Ramos (cell line): ENCODE data around the gene IL22RA2.
"Not testable (repeated sequence)": the region's sequence is repeated elsewhere in the genome, so short reads cannot be mapped to it uniquely, and the experiment has no call there.

ENCODE experiments used
- in situ Hi-C: fragments of 300-500 bp; cut with MboI; formaldehyde crosslinking; loops from one replicate; pipeline ENCODE4 v1.14.3; 2022; ENCODE audit warnings: low sequenced_read_pairs; ENCODE audit not compliant: unreplicated experiment

The IL22RA2 gene

GRCh38 chr6:137134483-137134882 is 39.0 kb downstream of the IL22RA2 start:
- in situ Hi-C loops: no loop called here

- in situ Hi-C loops: no loop called here
Observed at GRCh38 chr6:137133122-137133521, 40.3 kb downstream of the IL22RA2 start.

- in situ Hi-C loops: no loop called here
Observed at GRCh38 chr6:137126875-137127485, 46.5 kb downstream of the IL22RA2 start.

- in situ Hi-C loops: no loop called here
Observed at GRCh38 chr6:137123078-137123477, 50.4 kb downstream of the IL22RA2 start.

GRCh38 chr6:137122612-137123011 is 50.8 kb downstream of the IL22RA2 start:
- in situ Hi-C loops: no loop called here

DNA sequence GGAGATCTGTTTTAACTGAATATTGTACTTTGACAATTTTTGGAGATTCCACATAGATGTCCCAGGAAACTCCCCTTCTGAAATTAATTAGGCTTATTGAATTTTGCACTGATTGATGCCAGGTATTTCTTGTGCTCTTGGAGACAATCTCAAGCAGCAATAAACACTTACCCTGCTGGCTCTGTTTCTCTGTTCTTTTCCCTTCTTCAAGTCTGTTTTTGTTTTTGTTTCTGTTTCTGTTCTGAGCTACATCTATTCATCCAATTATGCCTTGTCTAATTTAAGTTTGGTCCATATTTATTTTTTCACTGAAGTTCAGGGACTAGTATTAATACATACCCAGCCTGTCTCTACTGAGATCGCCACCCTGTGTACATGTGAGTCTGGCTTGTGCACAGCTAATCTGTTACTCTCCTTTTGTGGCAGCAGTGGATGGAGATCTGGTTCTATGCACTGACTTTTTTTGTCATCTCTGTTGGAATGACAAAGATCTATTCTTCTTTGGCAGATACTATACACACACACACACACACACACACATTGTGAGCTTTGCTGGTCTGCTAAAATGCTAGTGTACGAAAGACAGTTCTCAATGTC is 51.9 kb downstream of the IL22RA2 start:
- in situ Hi-C loops: no loop called here

GRCh38 chr6:137120748-137121147 is 52.7 kb downstream of the IL22RA2 start:
- in situ Hi-C loops: no loop called here

- in situ Hi-C loops: no loop called here
Observed at GRCh38 chr6:137119196-137120104, 54.0 kb downstream of the IL22RA2 start.

- in situ Hi-C loops: no loop called here
Observed at GRCh38 chr6:137117581-137117980, 55.9 kb downstream of the IL22RA2 start.

DNA sequence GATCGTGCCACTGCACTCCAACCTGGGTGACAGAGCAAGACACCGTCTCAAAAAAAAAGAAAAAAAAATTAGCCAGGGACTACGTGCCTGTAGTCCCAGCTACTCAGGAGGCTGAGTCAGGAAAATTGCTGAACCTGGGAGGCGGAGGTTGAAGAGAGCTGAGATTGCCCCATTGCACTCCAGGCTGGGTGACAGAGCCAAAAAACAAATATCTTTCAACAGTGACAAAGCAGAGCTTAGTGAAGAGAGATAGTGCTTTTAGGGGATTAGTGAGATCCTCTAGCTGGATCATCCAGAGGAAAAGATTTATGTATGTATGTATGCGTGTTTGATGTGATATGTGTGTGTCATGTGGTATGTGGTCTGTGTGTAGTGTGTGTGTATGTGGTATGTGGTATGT is 56.6 kb downstream of the IL22RA2 start:
- in situ Hi-C loops: no loop called here

GRCh38 chr6:137115658-137116057 is 57.8 kb downstream of the IL22RA2 start:
- in situ Hi-C loops: no loop called here

GRCh38 chr6:137112067-137112355 is 61.4 kb downstream of the IL22RA2 start:
- in situ Hi-C loops: no loop called here

DNA sequence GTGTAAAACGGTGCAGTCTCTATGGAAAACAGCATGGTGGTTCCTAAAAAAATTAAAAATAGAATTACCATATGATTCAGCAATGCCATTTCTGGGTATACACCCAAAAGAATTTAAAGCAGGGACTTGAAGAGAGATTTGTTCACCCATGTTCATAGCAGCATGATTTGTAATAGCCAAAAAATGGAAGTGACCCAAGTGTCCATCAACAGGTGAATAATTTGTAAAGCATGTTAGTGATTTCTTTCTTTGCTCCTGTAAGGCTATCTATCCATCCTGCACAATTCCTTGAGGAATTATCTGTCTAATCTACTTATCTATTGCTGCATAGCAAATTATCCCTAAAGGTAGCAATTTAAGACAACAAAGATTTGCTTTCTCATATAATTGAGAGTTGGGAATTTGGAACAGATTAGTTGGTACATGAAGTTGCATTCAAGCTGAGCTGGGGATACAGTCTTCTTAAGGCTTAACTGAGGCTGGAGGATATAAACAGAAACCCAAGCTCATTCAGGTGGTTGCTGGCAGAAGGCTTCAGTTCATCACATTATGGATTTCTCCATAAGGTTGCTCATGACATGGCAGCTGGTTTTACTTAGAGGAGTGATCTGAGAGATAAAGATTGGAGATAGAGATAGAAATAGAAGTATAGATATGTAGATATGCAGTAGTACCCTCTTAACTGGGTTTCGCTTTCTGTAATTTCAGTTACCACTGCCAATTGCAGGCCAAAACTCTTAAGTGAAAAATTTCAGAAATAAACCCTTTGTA is 62.0 kb downstream of the IL22RA2 start:
- in situ Hi-C loops: no loop called here

- in situ Hi-C loops: no loop called here
Observed at GRCh38 chr6:137107767-137108105, 65.7 kb downstream of the IL22RA2 start.

DNA sequence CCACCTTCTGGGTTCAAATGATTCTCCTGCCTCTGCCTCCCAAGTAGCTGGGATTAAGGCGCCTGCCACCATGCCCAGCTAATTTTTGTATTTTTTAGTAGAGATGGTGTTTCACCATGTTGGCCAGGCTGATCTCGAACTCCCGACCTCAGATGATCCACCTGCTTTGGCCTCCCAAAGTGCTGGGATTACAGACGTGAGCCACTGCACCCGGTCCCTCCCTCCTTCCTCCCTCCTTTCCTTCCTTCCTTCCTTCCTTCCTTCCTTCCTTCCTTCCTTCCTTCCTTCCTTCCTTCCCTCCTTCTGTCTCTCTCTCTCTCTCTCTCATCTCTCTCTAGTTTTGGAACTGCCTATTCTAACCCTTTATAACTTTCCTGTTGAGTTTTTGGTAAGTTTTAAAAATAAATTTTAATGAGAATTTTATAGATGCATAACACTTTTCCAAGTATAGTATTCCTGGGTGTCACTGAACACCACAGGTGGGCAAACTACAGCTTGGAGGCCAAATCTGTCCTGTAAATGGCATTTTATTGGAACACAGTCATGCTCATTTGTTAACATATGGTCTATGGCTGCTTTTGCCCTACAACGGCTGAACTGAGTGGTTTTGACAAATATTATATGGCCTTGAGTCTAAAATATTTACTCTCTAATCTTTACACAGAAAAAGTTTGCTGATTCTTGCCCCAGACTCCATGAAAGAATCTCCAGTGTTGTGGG is 66.2 kb downstream of the IL22RA2 start:
- in situ Hi-C loops: not testable (repeated sequence)

DNA sequence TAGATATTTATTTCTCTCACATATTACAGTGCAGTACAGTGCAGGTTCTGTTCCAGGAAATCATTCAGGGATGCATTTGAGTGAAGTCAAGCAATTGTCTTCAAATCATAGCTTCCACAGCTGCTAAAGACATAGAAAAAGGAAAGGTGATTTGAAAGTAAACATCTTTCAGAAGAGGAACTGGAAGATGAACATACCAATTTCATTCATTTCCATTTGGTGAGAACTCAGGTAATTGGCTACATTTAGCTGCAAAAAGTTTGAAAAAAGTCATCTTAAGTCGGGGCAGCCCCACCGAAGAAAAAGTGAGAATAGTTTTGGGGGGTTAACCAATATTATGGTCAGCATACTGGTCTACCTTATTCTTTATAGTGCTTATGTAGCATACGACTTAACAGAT is 67.3 kb downstream of the IL22RA2 start:
- in situ Hi-C loops: no loop called here

GRCh38 chr6:137105375-137105774 is 68.1 kb downstream of the IL22RA2 start:
- in situ Hi-C loops: no loop called here

DNA sequence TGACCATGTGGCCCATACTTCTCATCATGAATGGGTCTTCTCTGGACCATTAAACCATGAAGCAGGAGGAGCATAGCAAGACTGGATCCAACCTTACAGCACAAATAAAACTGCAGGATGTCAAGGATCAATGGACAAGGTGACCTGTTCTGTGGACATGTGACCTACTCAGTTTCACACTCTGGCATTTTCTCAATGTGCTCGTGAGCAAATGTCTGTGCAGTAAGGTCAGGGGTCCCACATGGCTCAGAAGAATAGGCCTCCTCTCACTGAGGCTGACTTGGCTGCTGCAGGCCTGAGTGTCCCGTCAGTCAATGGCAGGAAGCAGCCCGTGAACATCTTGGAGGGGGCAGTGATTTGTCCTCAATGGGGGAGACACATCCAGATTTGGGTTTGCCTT is 68.5 kb downstream of the IL22RA2 start:
- in situ Hi-C loops: no loop called here

GRCh38 chr6:137102851-137103492 is 70.5 kb downstream of the IL22RA2 start:
- in situ Hi-C loops: no loop called here
